Anterior cingulate cortex (tissue), 58 donors: Measurements from ENCODE around the gene FAM24A.
"Not testable (repeated sequence)": the region's sequence is repeated elsewhere in the genome, so short reads cannot be mapped to it uniquely, and the experiment has no call there.

ENCODE experiments used
- DNase-seq, 58 donors: peaks; one replicate each; lab custom pipeline; 2025; lab: John Stamatoyannopoulos, UW

Gene FAM24A, protein sequence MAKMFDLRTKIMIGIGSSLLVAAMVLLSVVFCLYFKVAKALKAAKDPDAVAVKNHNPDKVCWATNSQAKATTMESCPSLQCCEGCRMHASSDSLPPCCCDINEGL

GRCh38 chr10:122910310-122910709 is at the start of gene FAM24A:
Gene FAM24A, plus strand, starts transcription at chr10:122910610. Its CDS starts 1,025 bp downstream, at chr10:122911635.
- DNase-seq = no peak

- DNase-seq = no peak
Observed at GRCh38 chr10:122861711-122862161, 48.7 kb upstream of the FAM24A start.

GRCh38 chr10:122863216-122864193 is 46.9 kb upstream of the FAM24A start:
- DNase-seq = no peak

DNA sequence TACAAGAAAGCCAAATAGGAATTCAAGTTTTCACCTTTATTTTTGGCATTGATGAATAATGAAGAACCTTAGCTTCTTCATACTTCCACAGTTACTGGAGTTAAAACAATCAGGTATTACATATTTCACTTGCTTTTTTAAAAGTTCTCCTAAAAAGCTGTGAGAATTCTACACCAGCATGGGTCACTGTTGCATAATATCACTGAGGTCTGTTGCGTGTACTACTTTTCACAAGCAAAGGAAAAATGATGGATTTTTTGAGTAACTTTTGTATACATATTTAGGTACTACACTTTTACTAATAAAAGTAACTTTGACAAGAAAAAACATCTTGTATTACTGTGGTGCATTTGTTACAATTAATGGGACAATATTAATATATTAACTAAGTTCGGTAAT is 46.2 kb upstream of the FAM24A start:
- DNase-seq = no peak

GRCh38 chr10:122864901-122865300 is 45.5 kb upstream of the FAM24A start:
- no peak for DNase-seq

GRCh38 chr10:122866757-122867482 is 43.5 kb upstream of the FAM24A start:
- DNase-seq = not testable (repeated sequence)

- DNase-seq = not testable (repeated sequence)
Observed at GRCh38 chr10:122868768-122869167, 41.6 kb upstream of the FAM24A start.

GRCh38 chr10:122871947-122872346 is 38.5 kb upstream of the FAM24A start:
- not testable (repeated sequence) for DNase-seq

GRCh38 chr10:122875843-122876466 is 34.5 kb upstream of the FAM24A start:
- DNase-seq = no peak

DNA sequence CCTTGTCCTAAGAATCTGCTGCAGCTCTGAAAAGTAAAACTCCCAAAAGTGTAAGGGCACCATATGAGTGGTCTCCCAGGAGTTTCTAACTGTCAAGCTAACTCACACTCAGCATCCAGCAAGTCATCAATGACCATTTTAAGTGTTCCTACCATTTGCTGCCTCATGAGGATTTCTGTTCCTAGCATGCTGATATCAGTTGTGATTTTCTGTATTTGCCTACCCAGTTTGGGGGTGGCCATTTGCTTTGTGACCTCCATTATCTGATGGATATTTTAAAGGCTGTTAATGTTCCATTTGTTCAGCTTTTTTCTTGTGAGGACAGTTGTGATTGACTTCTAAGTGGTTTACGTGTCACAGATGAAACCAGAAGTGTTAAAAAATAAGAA is 33.9 kb upstream of the FAM24A start:
- DNase-seq = no peak

DNA sequence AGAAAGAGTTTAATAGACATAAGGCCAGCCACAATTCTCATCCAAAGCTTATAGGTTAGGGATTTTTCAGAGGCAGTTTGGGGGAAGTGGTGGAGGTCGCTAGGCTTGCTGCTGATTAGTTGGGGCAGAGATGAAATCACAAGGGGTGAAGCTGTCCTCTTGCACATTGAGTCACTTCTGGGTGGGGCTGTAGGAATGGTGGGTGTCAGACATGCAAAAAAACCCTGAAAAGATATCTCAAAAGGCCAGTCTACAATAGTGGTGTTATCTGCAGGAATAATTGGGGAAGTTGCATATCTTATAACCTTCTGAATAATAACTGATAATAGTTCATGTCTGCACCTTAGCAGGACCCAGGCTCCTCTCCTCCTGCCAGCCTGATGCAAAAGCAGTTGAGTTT is 33.1 kb upstream of the FAM24A start:
- DNase-seq = no peak

GRCh38 chr10:122878799-122879338 is 31.5 kb upstream of the FAM24A start:
- DNase-seq = no peak

GRCh38 chr10:122879339-122880273 is 30.8 kb upstream of the FAM24A start, which contains the start of gene FAM24B:
Gene FAM24B, minus strand, starts transcription at chr10:122879581. Its CDS starts 29,066 bp downstream, at chr10:122850515.
- peak; percentile 26 to 95 (median 88) for DNase-seq

GRCh38 chr10:122882766-122883165 is 27.6 kb upstream of the FAM24A start:
- DNase-seq = no peak

- DNase-seq = no peak
Observed at GRCh38 chr10:122884166-122884565, 26.2 kb upstream of the FAM24A start.

DNA sequence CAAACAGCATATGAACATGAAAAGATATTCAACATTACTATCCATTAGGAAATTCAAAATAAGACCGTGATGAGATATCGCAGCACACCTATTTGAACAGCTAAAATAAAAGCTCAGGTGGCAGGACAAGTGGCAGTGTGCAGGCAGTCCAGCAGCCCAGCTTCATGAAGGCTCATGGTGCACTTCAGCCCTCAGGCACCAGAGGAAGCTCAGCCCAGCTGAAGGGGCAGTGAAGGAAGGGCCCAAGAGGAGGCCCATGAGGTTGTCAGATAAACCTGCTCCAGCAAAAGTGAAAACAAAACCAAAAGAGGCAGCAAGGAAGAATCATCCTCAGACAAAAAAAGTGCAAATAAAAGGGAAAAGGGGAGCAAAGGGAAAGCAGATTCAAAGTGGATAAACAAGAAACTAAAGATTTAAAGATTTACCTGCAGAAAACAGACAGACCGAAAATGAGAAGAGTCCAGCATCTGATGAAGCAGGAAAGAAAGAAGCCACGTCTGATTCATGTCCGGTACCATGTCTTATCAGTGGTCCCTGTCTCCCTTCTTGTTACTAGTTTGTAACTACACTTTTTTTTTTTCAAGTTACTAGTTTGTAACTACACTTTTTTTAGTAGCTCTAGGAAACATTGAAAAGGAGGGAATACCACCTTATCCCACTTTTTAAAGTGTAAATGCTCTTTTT is 16.0 kb upstream of the FAM24A start:
- DNase-seq = no peak

GRCh38 chr10:122903861-122904260 is 6.5 kb upstream of the FAM24A start:
- DNase-seq = not testable (repeated sequence)

GRCh38 chr10:122911889-122912484 is 1.6 kb downstream of the FAM24A start:
- DNase-seq = peak in 3 of 58 donors; percentile 2 to 6 (median 2)
